HEK293T (cell line): ENCODE data around the gene SPRN.
"Not testable (repeated sequence)": the region's sequence is repeated elsewhere in the genome, so short reads cannot be mapped to it uniquely, and the experiment has no call there.

Experiments
- CTCF ChIA-PET: fragments of 350-600 bp; formaldehyde crosslinking; extraction: SDS; loops from one replicate; lab custom pipeline; 2021; ENCODE audit warnings: antibody characterized with exemption, inconsistent platforms; lab: Yijun Ruan, JAX
- POLR2A ChIA-PET: fragments of 350-600 bp; formaldehyde crosslinking; extraction: SDS; loops from one replicate; lab custom pipeline; 2020; ENCODE audit warnings: antibody characterized with exemption, inconsistent platforms; lab: Yijun Ruan, JAX
- DNase-seq: peaks from one replicate; pipeline ENCODE4 v3.0.0; 2012; ENCODE audit warnings: mixed read lengths; ENCODE audit errors: extremely low spot score
- ARNT ChIP-seq: fragments of 450-650 bp; IDR thresholded peaks from 2 replicates; pipeline ENCODE4 v1.6.1; 2017; ENCODE audit warnings: mild to moderate bottlenecking
- BHLHE40 ChIP-seq: fragments of 450-650 bp; IDR thresholded peaks from 2 replicates; pipeline ENCODE4 v1.6.1; 2016; ENCODE audit warnings: mild to moderate bottlenecking, moderate library complexity, borderline replicate concordance
- CTBP1 ChIP-seq: fragments of 450-650 bp; IDR thresholded peaks from 2 replicates; pipeline ENCODE4 v1.6.1; 2016; ENCODE audit warnings: borderline replicate concordance
- ELF4 ChIP-seq: fragments of 450-650 bp; IDR thresholded peaks from 2 replicates; pipeline ENCODE4 v1.6.1; 2017; ENCODE audit warnings: antibody characterized with exemption
- FOXA1 ChIP-seq: fragments of 450-650 bp; IDR thresholded peaks from 2 replicates; pipeline ENCODE4 v1.6.1; 2016; ENCODE audit warnings: mild to moderate bottlenecking
- FOXK2 ChIP-seq: fragments of 450-650 bp; IDR thresholded peaks from 2 replicates; pipeline ENCODE4 v1.6.1; 2016; ENCODE audit warnings: mild to moderate bottlenecking
- FOXM1 ChIP-seq: fragments of 450-650 bp; IDR thresholded peaks from 2 replicates; pipeline ENCODE4 v1.6.1; 2017; ENCODE audit warnings: mild to moderate bottlenecking, borderline replicate concordance
- HDGF ChIP-seq: fragments of 450-650 bp; IDR thresholded peaks from 2 replicates; pipeline ENCODE4 v1.6.1; 2017; ENCODE audit warnings: antibody characterized with exemption, borderline replicate concordance
- L3MBTL2 ChIP-seq: fragments of 450-650 bp; conservative IDR thresholded peaks from 2 replicates; pipeline ENCODE4 v1.6.1; 2016; ENCODE audit warnings: mild to moderate bottlenecking
- LEF1 ChIP-seq: fragments of 450-650 bp; IDR thresholded peaks from 2 replicates; pipeline ENCODE4 v1.6.1; 2017; ENCODE audit warnings: mild to moderate bottlenecking, borderline replicate concordance
- NFRKB ChIP-seq: fragments of 450-650 bp; IDR thresholded peaks from 2 replicates; pipeline ENCODE4 v1.6.1; 2016; ENCODE audit warnings: mild to moderate bottlenecking, moderate library complexity
- SP1 ChIP-seq: fragments of 450-650 bp; IDR thresholded peaks from 2 replicates; pipeline ENCODE4 v1.6.1; 2017
- SUZ12 ChIP-seq: fragments of 450-650 bp; IDR thresholded peaks from 2 replicates; pipeline ENCODE4 v1.6.1; 2016; ENCODE audit warnings: mild to moderate bottlenecking
- TARDBP ChIP-seq: fragments of 450-650 bp; IDR thresholded peaks from 2 replicates; pipeline ENCODE4 v1.6.1; 2016
- ZNF384 ChIP-seq: fragments of 450-650 bp; IDR thresholded peaks from 2 replicates; pipeline ENCODE4 v1.6.1; 2016
- TF ChIP-seq, protein P1 (sequence below): fragments of 450-650 bp; IDR thresholded peaks from 2 replicates; pipeline ENCODE4 v1.6.1; 2016

The SPRN gene

DNA sequence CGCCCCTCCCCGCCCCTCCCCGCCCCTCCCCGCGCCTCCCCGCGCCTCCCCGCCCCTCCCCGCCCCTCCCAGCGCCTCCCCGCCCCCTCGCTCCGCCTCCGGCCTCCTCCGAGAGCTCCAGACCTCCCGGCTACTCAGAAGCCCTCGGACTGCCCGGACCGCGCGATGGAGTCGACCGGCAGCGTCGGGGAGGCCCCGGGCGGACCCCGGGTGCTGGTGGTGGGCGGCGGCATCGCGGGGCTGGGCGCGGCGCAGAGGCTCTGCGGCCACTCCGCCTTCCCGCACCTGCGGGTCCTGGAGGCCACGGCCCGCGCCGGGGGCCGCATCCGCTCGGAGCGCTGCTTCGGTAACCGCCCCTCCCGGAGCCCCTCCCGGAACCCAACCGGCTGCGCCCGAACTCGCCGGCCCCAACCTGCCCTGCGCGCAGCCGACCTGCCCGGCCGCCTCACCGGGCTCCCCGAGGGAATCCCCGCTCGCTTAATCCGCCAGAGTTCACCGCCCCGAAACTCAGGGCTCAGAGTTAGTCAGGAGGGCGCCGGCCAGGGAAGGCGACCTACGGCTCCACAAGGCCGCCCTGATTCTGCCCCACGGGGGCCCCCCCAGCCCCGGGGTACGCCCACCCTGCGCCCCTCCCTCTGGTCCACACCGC is 45.1 kb downstream of the SPRN start, which contains the start of gene PAOX:
Gene PAOX, plus strand, starts transcription at position 111 of the 649 bp plus-strand sequence. Its CDS starts 55 bp downstream, at position 166.
- ChIA-PET CTCF (no interaction called here), POLR2A (interaction anchor here (0.5 to 2.1 kb wide), 3 partner anchors 13 to 215 kb away, joined by 3 to 8 read pairs (median 3); partner anchors contain the start of gene MTG1)
- TF ChIP-seq ELF4 (no peak), CTBP1 (no peak), TARDBP (no peak), BHLHE40 (no peak), HDGF (no peak), SUZ12 (no peak), LEF1 (no peak), ZNF384 (no peak), SP1 (no peak), L3MBTL2 (no peak), FOXA1 (no peak), NFRKB (no peak), FOXK2 (no peak)
- DNase-seq: peak; percentile 78

DNA sequence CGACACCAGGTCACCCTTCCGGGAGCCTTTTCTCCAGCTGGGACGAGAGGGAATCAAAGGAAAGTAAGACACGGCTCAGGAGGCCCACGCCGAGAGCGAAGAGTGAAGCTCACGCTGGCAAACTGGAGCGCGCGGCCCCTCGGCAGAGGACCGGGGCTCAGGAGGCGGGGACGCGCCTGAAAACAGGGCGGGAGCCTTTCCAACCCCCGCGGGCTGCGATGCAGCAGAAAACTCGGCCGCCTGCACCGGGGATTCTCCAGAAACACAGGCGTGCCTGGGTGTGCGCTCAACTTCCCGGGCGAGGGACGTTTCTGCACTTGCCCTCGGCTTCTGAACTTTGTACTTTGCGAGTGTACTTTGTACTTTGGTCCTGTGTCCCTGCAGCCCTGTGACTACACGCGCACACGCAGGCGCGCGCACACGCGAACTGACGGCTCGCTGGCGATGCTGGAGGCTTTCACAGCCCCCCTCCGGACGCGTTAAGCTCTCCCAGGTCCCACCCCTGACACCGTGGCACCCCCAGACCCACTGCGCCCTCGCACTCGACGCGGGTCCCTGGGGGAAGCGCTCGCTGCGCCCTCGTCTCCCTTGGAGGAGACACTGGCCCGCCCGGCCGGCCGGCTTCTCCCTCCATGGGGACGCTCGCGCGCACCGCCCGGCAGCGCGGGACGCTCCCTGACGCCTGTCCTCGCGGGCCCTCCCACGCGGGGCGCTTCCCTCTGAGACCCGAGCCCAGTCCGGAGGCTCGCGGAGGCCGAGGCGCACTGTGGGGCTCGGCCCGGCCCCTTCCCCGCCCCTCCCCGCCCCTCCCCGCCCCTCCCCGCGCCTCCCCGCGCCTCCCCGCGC is 46.0 kb downstream of the SPRN start:
- peak; percentile 64 for DNase-seq
- TF ChIP-seq L3MBTL2 (peak; percentile 53), HDGF (no peak), SP1 (peak; percentile 44; the same call in 1 of the 2 replicates)
- POLR2A ChIA-PET: interaction anchor here (0.5 to 2.1 kb wide), 6 partner anchors 13 to 216 kb away, joined by 3 to 8 read pairs (median 4); partner anchors contain the start of gene MTG1
- CTCF ChIA-PET: no interaction called here

DNA sequence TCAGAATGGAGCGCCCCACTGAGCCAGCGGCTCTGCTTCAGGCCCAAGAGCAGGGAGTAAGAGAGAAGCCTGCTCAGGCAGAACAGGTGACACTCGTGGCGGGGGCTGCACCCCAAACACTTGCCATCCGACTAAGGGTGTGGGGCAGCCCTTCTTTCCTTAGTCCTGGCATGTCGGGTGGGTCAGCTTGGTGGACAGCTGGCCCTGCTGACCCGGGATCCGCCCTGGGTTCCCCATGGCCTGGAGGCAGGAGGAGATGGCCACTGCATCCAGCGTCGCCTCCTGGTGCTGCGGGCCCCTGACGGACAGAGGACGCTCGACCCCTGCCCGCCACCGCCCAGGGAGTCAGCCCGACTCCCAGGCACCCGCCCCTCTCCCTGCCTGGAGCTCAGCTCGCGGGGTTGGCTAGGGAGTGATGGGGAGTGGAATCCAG is 46.6 kb downstream of the SPRN start:
- ChIA-PET CTCF (no interaction called here), POLR2A (interaction anchor here (0.8 to 1.4 kb wide), 4 partner anchors 15 to 50 kb away, joined by 3 to 5 read pairs (median 4); partner anchors contain the start of gene FUOM)
- TF ChIP-seq SUZ12 (no peak), TARDBP (no peak), FOXK2 (no peak), HDGF (no peak), L3MBTL2 (no peak), ZNF384 (no peak), FOXM1 (no peak), CTBP1 (no peak), ELF4 (no peak), FOXA1 (no peak), ARNT (no peak), NFRKB (no peak), LEF1 (no peak)
- TF ChIP-seq, protein P1, sequence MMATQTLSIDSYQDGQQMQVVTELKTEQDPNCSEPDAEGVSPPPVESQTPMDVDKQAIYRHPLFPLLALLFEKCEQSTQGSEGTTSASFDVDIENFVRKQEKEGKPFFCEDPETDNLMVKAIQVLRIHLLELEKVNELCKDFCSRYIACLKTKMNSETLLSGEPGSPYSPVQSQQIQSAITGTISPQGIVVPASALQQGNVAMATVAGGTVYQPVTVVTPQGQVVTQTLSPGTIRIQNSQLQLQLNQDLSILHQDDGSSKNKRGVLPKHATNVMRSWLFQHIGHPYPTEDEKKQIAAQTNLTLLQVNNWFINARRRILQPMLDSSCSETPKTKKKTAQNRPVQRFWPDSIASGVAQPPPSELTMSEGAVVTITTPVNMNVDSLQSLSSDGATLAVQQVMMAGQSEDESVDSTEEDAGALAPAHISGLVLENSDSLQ: no peak
- DNase-seq: no peak

DNA sequence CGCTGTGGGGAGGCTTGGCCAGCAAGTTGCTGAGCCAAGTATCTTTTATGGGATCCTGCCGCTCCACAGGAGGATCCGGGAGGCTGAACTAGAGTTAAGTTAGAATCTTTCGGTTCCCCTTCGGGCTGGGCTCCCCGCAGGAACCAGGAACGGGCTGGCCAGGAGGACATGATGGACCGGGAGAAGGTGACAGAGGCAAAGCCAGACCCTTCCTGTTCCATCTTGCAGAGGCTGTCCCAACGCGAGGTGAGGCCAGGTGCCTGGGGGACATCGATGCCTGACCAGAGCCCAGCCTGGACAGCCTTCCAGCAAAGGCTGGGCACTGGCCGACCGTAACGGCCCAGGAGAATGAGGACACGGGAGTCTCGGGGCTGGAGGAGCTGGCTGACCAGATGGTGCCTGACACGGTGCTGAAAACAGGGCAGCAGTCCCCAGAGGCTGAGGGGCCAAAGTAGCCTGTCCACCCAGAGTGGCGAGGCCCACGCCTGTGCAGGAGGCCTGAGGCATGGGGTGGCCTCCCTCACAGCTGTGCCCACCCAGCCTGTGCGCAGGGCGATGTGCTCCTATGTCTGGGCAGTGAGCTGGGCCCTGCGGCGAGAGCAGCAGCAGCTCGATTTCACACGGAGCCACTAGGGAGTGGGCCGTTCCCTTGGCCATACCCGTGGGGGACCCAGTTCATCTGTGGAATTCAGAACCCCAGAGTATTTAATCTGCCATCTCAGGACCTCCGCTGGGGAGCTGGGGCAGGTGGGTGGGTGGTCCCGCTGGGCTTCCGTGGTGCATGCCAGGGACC is 47.2 kb downstream of the SPRN start:
- POLR2A ChIA-PET: interaction anchor here (0.7 to 1.4 kb wide), 6 partner anchors 10 to 53 kb away, joined by 3 to 5 read pairs (median 4); partner anchors contain the start of gene FUOM
- TF ChIP-seq FOXM1: no peak
- no peak for TF ChIP-seq HDGF
- no peak for TF ChIP-seq ARNT
- no peak for TF ChIP-seq SP1
- TF ChIP-seq SUZ12: no peak
- TF ChIP-seq ZNF384: no peak
- TF ChIP-seq LEF1: no peak
- TF ChIP-seq L3MBTL2: no peak
- DNase-seq: no peak
- CTCF ChIA-PET: no interaction called here

DNA sequence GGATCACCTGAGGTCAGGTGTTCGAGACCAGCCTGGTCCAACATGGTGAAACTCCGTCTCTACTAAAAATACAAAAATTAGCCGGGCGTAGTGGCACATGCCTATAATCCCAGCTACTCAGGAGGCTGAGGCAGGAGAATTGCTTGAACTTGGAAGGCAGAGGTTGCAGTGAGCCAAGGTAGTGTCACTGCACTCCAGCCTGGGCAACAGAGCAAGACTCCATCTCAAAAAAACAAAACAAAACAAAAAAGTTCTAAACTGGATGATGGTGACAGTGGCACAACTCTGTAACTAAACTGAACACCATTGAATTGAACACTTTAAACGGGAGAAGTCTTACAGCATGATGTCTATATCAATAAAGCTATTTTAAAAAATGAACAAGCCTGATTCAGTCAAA is 48.2 kb downstream of the SPRN start:
- DNase-seq, CTCF ChIA-PET: not testable (repeated sequence)
- POLR2A ChIA-PET: interaction anchor here (1.1 kb wide), 1 partner anchor 11 kb away, joined by 3 read pairs; no protein-coding TSS in a partner anchor

DNA sequence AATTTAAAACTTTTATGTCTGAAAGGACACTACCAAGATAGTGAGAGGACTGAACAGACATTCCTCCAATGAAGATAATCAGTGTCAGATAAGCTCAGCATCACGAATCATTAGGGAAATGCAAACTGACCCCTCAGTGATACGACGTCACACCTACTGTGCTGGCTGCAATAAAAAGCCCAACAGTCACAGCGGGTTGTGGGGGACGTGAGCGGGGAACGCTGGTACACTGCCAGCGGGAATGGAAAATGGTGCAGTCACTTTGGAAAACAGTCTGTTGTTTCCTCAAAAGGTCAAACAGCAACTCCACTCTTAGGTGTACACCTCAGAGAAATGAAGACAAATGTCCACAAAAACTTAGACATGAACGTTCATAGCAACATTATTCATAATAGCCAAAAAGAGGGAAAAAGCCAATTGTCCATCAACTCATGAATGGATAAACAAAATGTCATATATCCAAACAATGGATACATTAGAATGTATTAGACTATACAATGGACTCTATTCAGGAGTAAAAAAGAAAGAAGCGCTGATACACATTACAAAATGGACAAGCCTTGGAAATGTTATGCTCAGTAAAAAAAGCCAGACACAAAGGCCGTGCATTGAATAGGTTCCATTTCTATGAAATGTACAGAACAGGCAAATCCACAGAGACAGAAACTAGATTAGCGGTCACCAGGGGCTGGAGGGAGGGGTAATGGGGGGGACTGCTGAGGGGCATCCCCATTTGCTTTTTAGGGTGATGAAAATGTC is 48.9 kb downstream of the SPRN start:
- ChIA-PET POLR2A (interaction anchor here (1.1 to 1.2 kb wide), 2 partner anchors 11 to 51 kb away, joined by 3 read pairs; no protein-coding TSS in a partner anchor), CTCF (interaction anchor here (0.9 kb wide), 1 partner anchor 18 kb away, joined by 4 read pairs; the partner anchor contains the start of gene FUOM)
- peak; percentile 62 for DNase-seq
- TF ChIP-seq SUZ12 (no peak), TARDBP (no peak), HDGF (no peak), L3MBTL2 (0 out of 2 replicates have a peak, but pooled peaks have one; percentile 13), BHLHE40 (no peak), ZNF384 (no peak), ELF4 (no peak), ARNT (0 out of 2 replicates have a peak, but pooled peaks have one; percentile 28), FOXA1 (no peak), LEF1 (no peak), FOXK2 (no peak), CTBP1 (peak; percentile 88; the same call in 1 of the 2 replicates), FOXM1 (no peak), SP1 (no peak), NFRKB (no peak)
- TF ChIP-seq, protein P1: no peak
